Measurements from ENCODE around the gene LRRTM1.

DNA sequence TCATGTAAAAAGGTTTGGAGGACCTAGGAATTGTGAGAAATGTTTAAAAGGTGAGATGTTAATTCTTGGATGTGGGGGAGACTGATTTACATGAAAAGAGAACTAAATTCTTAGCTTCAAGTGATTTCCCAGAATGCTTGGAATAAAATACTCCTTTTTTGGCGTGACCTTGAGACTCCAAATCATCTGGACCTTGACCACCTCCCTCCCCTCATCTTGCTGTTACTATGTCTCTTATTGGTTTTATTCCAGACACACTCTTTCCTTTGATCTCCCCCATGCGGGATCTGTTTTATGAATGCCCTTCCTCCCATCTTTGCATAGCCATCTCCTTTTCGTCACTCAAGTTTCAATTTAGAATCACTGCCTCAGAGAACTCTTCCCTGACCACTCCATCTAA, 20.0 kb upstream of the LRRTM1 start:
- TF ChIP-seq, protein P1, sequence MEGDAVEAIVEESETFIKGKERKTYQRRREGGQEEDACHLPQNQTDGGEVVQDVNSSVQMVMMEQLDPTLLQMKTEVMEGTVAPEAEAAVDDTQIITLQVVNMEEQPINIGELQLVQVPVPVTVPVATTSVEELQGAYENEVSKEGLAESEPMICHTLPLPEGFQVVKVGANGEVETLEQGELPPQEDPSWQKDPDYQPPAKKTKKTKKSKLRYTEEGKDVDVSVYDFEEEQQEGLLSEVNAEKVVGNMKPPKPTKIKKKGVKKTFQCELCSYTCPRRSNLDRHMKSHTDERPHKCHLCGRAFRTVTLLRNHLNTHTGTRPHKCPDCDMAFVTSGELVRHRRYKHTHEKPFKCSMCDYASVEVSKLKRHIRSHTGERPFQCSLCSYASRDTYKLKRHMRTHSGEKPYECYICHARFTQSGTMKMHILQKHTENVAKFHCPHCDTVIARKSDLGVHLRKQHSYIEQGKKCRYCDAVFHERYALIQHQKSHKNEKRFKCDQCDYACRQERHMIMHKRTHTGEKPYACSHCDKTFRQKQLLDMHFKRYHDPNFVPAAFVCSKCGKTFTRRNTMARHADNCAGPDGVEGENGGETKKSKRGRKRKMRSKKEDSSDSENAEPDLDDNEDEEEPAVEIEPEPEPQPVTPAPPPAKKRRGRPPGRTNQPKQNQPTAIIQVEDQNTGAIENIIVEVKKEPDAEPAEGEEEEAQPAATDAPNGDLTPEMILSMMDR (conservative IDR thresholded peaks at IDR 0.05; ENCODE audit: low read depth, low read length): no peak
- TF ChIP-seq POLR2A (IDR thresholded peaks at IDR 0.05; ENCODE audit: low read depth, low read length): no peak
- no peak for TF ChIP-seq RAD21 (IDR thresholded peaks at IDR 0.05; ENCODE audit: low read length)
- TF ChIP-seq MXI1 (IDR thresholded peaks at IDR 0.05; ENCODE audit: borderline replicate concordance, low read depth, low read length): no peak

All from IMR-90 (cell line).